Measurements from ENCODE around the gene RHBG. TPM values are rescaled to one million over a fixed set of nuclear protein-coding genes. Genes with fewer than 3 reads are reported as not detected.

RHBG gene
- total RNA-seq, 1 donor, result not detected

- no peak for DNase-seq (ENCODE audit: low read depth)
- TF ChIP-seq CTCF (IDR thresholded peaks at IDR 0.05; ENCODE audit: insufficient read depth, low read depth, low read length), result no peak
- H3K4me3 ChIP-seq (ENCODE audit: low read depth, low read length), result no peak overlapping the region
Observed at GRCh38 chr1:156419854-156420204, 50.8 kb downstream of the RHBG start.

- no peak overlapping the region for H3K4me3 ChIP-seq (ENCODE audit: low read depth, low read length)
- no peak for TF ChIP-seq CTCF (IDR thresholded peaks at IDR 0.05; ENCODE audit: insufficient read depth, low read depth, low read length)
- no peak for DNase-seq (ENCODE audit: low read depth)
Observed at GRCh38 chr1:156420205-156421061, 51.4 kb downstream of the RHBG start.

GRCh38 chr1:156421062-156421938 is 52.3 kb downstream of the RHBG start:
- no peak for TF ChIP-seq CTCF (IDR thresholded peaks at IDR 0.05; ENCODE audit: insufficient read depth, low read depth, low read length)
- peak overlapping the region; percentile 17 for H3K4me3 ChIP-seq (ENCODE audit: low read depth, low read length)
- DNase-seq (ENCODE audit: low read depth), result peak; percentile 72

- no peak overlapping the region for H3K4me3 ChIP-seq (ENCODE audit: low read depth, low read length)
- DNase-seq (ENCODE audit: low read depth), result no peak
- no peak for TF ChIP-seq CTCF (IDR thresholded peaks at IDR 0.05; ENCODE audit: insufficient read depth, low read depth, low read length)
Observed at GRCh38 chr1:156421939-156422601, 53.1 kb downstream of the RHBG start.

- no peak for DNase-seq (ENCODE audit: low read depth)
- TF ChIP-seq CTCF (IDR thresholded peaks at IDR 0.05; ENCODE audit: insufficient read depth, low read depth, low read length), result no peak
- no peak overlapping the region for H3K4me3 ChIP-seq (ENCODE audit: low read depth, low read length)
Observed at GRCh38 chr1:156422602-156423091, 53.6 kb downstream of the RHBG start.
